Smooth muscle cell (in vitro differentiated cells): Measurements from ENCODE around the gene TLCD5. TPM values are rescaled to one million over a fixed set of nuclear protein-coding genes. Genes with fewer than 3 reads are reported as not detected.
A peak's percentile ranks its signal among the peaks of the same experiment; 100 is the strongest.

ENCODE experiments used
- DNase-seq: peaks from one replicate; lab custom pipeline; 2025; ENCODE audit not compliant: unreplicated experiment; lab: John Stamatoyannopoulos, UW
- H2AFZ ChIP-seq: fragments of 200-600 bp; sonication (generic); 2 replicates; pipeline ENCODE4 v1.6.0; 2016; ENCODE audit warnings: antibody characterized with exemption, low read depth, mild to moderate bottlenecking
- H3F3A ChIP-seq: fragments of 200-600 bp; sonication (generic); 2 replicates; pipeline ENCODE4 v1.6.0; 2017; ENCODE audit warnings: antibody characterized with exemption, low read depth
- H3K27ac ChIP-seq: fragments of 200-600 bp; sonication (generic); 2 replicates; pipeline ENCODE4 v1.5.1; 2016; ENCODE audit warnings: low read depth, mild to moderate bottlenecking
- H3K27me3 ChIP-seq: fragments of 200-600 bp; sonication (generic); 2 replicates; pipeline ENCODE4 v1.6.1; 2016; ENCODE audit warnings: low read depth, mild to moderate bottlenecking
- H3K36me3 ChIP-seq: fragments of 200-600 bp; sonication (generic); 2 replicates; pipeline ENCODE4 v1.5.1; 2016; ENCODE audit warnings: low read depth
- H3K4me1 ChIP-seq: fragments of 200-600 bp; sonication (generic); 2 replicates; pipeline ENCODE4 v1.5.1; 2016; ENCODE audit warnings: low read depth
- H3K4me2 ChIP-seq: fragments of 200-600 bp; sonication (generic); 2 replicates; pipeline ENCODE4 v1.6.0; 2016; ENCODE audit warnings: mild to moderate bottlenecking
- H3K4me3 ChIP-seq: fragments of 200-600 bp; sonication (generic); 2 replicates; pipeline ENCODE4 v1.5.1; 2016; ENCODE audit warnings: mild to moderate bottlenecking
- H3K79me2 ChIP-seq: fragments of 200-600 bp; sonication (generic); 2 replicates; pipeline ENCODE4 v1.6.0; 2016; ENCODE audit warnings: low read depth, mild to moderate bottlenecking
- H3K9ac ChIP-seq: fragments of 200-600 bp; sonication (generic); 2 replicates; pipeline ENCODE4 v1.6.0; 2016; ENCODE audit warnings: low read depth
- H3K9me3 ChIP-seq: fragments of 200-600 bp; sonication (generic); replicated peaks from 2 replicates; pipeline ENCODE4 v1.5.1; 2016; ENCODE audit warnings: low read depth
- H4K20me1 ChIP-seq: fragments of 200-600 bp; sonication (generic); 2 replicates; pipeline ENCODE4 v1.6.0; 2016; ENCODE audit warnings: low read depth
- CTCF ChIP-seq: fragments of 200-600 bp; sonication (generic); IDR thresholded peaks from 2 replicates; pipeline ENCODE4 v1.5.1; 2017; ENCODE audit warnings: borderline replicate concordance, mild to moderate bottlenecking, antibody characterized with exemption; ENCODE audit not compliant: insufficient read depth, poor library complexity, severe bottlenecking
- WGBS: methylation state at CpG from one replicate; pipeline ENCODE4 v1.1.7; 2016; ENCODE audit warnings: low lambda C conversion rate; 5-methylcytosine and 5-hydroxymethylcytosine counted together
- polyA plus RNA-seq: library from polyadenylated mRNA; unstranded; fragments of >200 nt; fragmentation: Nextera tagmentation; extraction: Ambion mirVana; gene quantifications from 2 replicates; pipeline ENCODE4 v1.2.1, GENCODE V29; 2016
- total RNA-seq: library from RNA; depleted of rRNA; stranded (reverse); fragments of >200 nt; gene quantifications from 2 replicates; pipeline ENCODE4 v1.2.3, GENCODE V29; 2014

The TLCD5 gene
- total and polyA plus RNA-seq, 2 experiments from 2014 or later: 6.0 to 6.6 TPM

DNA sequence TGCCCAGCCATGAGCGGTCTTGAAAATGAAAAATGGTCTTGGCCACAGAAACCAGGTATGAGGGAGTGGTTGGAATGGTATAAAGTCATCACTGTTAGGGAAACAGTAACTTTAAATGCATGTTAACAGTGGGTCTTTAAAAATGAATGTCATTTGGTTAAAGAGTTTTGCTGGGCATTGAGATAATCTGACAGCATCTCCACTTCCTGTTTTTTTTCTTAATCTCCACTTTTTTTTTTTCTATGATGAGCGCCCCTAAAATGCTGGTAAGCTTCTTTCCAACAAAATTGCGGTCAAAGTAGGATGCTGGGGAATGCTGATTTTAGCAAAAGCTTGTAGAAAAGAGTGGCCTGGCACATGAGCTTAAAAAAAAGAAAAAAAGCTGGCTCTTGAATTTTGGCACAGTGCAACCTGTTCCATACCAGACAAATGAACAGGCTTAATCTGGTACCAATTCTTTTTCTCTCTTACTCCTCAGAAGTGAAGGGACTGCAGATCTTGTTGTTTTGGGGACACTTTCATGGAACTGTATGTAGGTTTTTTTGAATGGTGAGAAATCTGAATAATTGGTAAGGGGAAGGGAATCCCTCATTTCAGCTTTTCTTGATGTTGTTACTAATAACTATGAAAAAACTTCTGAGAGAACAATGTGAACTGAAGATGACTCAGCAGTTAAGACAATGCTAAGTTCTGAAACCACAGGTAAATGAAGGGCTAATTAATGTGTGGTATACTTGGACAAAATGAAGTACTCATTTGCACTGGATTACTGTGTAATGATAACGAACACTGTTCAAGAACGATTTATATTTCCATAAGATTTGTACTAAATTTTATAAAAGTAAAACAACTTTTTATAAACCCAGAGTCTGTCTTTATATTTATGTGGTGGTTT is 8.0 kb downstream of the TLCD5 start:
- no peak for TF ChIP-seq CTCF
- WGBS: 91% methylated on average over 5 of the region's 5 CpGs
- Histone ChIP-seq H3K27ac (peak overlapping the region; percentile 83), H3K36me3 (no peaks in the 10 kb centered on the region), H3K4me2 (no peak overlapping the region), H3K4me1 (peaks cover 18% of the 10 kb centered on the region), H3K9ac (no peak overlapping the region), H3K4me3 (no peak overlapping the region), H3K27me3 (no peaks in the 10 kb centered on the region), H3K79me2 (peaks cover 17% of the 10 kb centered on the region), H3K9me3 (no peaks in the 10 kb centered on the region), H3F3A (peaks cover 44% of the 10 kb centered on the region), H4K20me1 (peaks cover 17% of the 10 kb centered on the region), H2AFZ (no peak overlapping the region)
- DNase-seq: no peak

GRCh38 chr11:120333801-120334200 is 8.7 kb downstream of the TLCD5 start:
- Histone ChIP-seq H4K20me1 (peaks cover 25% of the 10 kb centered on the region), H3K4me1 (peaks cover 25% of the 10 kb centered on the region), H3K27me3 (no peaks in the 10 kb centered on the region), H3K4me2 (no peak overlapping the region), H3K27ac (no peak overlapping the region), H3K36me3 (no peaks in the 10 kb centered on the region), H3K79me2 (peaks cover 24% of the 10 kb centered on the region), H3K9ac (no peak overlapping the region), H2AFZ (no peak overlapping the region), H3K4me3 (no peak overlapping the region), H3K9me3 (no peaks in the 10 kb centered on the region), H3F3A (peaks cover 44% of the 10 kb centered on the region)
- 90% methylated on average over 1 of the region's 1 CpG for WGBS
- no peak for DNase-seq
- no peak for TF ChIP-seq CTCF

DNA sequence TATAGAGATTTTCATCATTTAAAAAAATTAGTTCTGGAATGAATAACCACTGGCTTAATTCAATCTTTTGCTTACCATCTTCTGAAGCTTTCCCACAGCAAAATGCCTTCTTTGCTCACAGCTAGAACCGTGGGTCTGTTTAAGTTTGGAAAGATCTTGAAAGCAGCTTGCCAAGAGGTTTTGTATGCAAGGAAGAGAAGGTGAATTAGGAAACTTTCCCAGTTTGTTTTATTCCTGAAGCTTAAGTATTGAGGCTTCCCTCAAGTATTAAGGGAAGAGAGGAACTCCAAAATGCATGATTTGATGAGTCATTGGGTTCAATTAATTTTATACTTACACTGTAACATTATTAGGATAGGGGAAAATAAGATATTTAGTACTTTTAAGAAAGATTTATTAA is 9.2 kb downstream of the TLCD5 start:
- Histone ChIP-seq H3F3A (peaks cover 44% of the 10 kb centered on the region), H3K27ac (no peak overlapping the region), H4K20me1 (peaks cover 30% of the 10 kb centered on the region), H3K79me2 (peaks cover 29% of the 10 kb centered on the region), H3K4me3 (no peak overlapping the region), H3K4me1 (peaks cover 31% of the 10 kb centered on the region), H3K36me3 (no peaks in the 10 kb centered on the region), H3K27me3 (no peaks in the 10 kb centered on the region), H3K4me2 (no peak overlapping the region), H2AFZ (no peak overlapping the region), H3K9me3 (no peaks in the 10 kb centered on the region), H3K9ac (no peak overlapping the region)
- no peak for DNase-seq
- TF ChIP-seq CTCF: no peak
- 72% methylated on average over 1 of the region's 1 CpG for WGBS
